GM21786 (cell line): Measurements from ENCODE around the gene BRD9.
"Not testable (repeated sequence)": the region's sequence is repeated elsewhere in the genome, so short reads cannot be mapped to it uniquely, and the experiment has no call there.

Experiments used
- ATAC-seq: cut with Tn5 transposase; IDR thresholded peaks from one replicate; pipeline ENCODE4 v1.9.1; 2021; ENCODE audit not compliant: unreplicated experiment

The BRD9 gene

DNA sequence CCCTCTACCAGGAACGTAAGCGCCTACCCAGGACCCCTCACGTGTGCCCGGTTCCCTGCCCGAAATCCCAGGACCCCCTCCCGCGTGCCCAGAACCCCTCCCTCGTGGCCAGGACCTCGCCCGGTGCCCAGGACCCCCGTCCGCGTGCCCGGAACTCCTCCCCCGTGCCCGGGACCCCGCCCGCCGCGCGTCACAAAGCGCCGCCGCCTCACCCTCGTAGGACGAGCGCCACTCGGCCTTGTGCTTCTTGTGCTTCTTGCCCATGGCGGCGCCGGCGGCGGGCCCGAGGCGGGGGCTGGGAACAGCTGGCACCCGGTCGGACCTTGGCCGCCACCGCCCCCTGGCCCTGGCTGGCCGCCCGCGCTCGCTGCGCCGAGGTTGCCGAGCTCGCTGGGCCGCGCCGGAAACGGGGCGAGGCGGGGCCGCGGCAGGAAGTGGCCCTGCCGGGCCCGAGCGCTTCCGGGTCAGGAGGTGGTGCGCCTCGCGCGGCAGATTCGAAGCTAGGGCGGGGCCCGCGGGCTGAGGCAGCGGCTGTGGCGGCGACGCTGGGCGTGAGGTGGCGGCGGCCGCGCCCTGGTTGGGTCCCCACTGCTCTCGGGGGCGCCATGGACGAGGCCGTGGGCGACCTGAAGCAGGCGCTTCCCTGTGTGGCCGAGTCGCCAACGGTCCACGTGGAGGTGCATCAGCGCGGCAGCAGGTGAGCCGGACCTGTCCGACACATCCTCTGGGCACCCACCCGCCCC is at the start of gene BRD9, which contains the start of gene TRIP13:
Gene BRD9 (minus strand): TSS at position 408 of the 743 bp plus-strand sequence. CDS start 144 bp downstream, at position 264.
Gene TRIP13 (plus strand): TSS at position 491 of the 743 bp plus-strand sequence. CDS start 115 bp downstream, at position 606.
- peak; percentile 97 for ATAC-seq

DNA sequence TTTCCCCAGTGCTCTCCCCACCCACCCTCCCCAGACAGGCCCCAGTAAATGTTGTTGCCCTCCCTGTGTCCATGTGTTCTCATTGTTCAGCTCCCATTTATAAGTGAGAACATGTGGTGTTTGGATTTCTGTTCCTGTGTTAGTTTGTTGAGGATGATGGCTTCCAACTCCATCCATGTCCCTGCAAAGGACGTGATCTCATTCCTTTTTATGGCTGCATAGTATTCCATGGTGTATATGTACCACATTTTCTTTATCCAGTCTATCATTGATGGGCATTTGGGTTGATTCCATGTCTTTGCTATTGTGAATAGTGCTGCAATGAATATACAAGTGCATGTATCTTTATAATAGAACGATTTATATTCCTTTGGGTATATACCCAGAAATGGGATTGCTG is 48.1 kb upstream of the BRD9 start:
- not testable (repeated sequence) for ATAC-seq

DNA sequence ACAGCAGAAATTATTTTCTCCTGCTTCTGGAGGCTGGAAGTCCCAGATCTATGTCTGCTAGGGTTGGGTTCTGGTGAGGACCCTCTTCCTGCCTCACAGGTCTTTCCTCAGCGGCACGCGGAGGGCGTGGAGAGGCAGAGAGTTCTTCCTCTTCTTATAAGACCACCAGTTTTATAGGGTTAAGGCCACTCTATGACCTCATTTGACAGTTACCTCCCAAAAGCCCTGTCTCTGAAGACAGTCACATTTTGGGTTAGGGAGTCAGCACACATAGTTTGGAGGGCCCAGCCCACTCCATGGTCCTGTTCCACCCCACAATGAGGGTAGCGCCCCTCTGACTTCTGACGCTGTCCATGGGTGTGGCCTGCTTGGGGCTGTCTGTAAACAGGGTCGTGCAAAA is 46.8 kb upstream of the BRD9 start:
- no peak for ATAC-seq

DNA sequence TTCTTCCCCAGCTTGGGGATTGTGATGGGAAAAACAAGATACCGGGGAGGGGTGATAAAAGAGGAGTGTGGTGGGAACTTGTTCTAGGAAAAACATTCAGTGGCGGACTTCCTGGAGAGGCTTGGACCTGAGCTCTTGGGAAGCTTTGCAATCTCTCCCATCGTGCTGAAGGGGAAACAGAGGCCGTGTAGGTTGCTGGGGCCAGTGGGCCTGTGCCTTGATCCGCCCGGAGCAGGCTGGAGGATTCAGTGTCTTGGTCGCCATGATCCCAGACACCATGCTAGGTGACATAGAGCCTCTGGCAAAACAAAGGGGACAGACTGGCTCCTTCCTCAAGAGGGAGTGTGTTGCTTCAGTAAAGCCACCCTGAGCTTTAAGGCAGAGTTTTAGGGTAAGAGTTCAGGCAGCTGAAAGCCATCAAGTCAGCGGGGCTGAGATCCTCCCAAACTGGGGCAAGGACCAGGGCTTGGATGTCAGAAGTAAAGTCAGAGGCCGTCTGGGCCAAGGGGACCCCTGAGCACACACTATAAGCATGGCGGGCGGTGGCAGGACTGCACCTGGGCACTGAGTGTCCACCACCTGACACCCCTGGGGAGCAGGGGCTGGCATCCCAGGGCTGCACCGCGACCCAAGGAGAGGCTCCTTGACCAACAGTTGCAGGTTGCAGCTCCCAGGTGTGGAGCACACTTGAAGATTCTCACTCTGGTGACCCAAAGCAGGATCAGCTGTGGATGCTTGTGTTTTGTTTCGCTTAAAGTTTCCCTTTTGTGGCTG is 44.7 kb upstream of the BRD9 start:
- no peak for ATAC-seq

DNA sequence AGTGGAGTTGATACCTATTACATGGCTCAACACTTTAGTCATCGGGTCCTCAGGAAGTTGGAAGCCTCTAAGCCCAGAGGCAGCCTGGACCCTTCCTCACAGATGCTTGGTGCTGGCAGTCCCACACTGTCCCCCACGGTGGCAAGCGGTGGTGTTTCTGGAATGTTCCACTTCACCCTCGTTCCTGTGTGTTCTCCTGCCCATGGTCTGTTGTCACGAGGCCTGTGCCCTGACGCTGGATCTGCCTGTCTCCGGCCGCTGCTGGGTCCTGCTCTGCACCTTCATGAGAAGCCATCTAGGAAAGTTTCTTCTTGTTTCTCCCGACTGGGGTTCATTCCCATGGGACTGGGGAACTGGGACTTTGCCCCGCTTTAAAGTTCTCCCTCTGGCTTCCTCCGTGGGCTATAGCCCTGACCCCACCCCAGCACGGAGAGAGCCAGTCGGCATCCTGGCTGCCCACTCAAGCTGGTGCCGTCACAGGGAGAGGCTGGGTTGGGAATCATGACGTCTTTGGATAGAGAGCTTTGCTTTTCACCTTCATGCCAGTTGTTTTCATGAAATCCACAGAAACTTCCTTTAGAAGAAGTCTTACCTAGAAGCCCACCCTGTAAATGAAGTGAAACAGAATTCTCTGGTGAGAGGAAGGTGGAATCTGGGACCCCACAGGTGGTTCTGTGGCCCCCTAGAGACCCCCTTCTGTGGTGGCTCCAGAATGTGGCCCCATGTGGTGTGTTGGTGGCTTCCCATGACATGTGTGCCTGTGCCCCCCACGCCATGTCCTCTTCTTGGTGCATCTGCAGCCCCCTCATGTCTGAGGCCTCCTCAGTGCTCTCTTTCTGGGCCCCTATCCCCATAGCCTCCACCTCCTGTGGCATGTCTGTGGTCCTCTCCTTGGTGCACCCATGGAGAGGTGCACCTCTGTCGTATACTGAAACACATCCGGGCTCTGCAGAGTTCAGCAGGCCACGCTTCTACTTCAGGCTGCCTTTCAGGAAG is 43.8 kb upstream of the BRD9 start:
- ATAC-seq, result no peak

DNA sequence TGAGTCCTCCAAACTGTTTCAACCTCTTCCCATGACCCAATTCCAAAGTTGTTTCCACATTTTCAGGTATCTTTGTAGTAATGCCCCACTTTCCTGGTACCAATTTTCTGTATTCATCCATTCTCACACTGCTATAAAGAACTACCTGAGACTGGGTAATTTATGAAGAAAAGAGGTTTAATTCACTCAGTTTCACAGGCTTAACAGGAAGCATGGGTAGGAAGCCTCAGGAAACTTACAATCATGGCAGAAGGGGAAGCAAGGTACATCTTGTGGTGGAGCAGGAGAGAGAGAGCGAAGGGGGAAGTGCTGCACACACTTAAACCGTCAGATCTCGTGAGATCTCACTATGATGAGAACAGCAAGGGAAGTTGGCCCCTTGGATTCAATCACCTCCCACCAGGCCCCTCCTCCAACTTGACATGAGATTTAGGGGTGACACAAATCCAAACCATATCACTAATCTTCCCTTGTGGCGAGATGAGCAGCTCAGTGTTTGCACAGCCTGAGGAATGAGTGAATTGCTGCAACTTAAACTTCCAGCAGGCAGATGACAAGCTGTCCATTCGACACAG is 43.0 kb upstream of the BRD9 start:
- no peak for ATAC-seq

DNA sequence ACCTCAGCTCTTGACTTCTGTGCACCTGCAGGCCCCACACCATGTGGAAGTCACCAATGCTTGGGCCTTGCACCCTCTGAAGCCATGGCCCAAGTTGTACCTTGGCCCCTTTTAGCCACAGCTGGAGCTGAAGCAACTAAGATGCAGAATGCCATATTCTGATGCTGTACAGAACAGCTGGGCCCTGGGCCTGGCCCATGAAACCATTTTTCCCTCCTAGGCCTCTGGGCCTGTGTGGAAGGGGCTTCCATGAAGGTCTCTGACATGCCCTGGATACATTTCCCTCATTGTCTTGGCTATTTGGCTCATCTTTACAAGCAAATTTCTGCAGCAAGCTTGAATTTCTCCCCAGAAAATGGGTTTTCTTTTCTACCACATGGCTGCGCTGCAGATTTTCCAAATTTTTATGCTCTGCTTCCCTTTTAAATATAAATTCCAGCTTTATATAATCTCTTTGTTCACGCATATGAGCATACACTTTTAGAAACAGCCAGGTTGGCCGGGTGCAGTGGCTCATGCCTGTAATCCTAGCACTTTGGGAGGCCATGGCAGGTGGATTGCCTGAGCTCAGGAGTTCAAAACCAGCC is 41.9 kb upstream of the BRD9 start:
- ATAC-seq, result not testable (repeated sequence)

DNA sequence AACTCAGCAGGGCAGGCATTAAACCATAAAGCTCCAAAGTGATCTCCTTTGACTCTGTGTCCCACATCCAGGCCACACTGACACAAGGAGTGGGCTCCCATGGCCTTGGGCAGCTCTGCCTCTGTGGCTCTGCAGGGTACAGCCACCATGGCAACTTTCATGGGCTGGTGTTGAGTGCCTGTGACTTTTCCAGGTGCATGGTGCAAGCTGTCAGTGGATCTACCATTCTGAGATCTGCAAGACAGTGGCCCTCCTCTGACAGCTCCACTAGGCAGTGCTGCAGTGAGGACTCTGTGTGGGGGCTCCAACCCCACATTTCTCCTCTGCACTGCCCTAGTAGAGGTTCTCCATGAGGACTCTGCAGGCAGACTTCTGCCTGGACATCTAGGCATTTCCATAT is 41.4 kb upstream of the BRD9 start:
- ATAC-seq, result not testable (repeated sequence)

DNA sequence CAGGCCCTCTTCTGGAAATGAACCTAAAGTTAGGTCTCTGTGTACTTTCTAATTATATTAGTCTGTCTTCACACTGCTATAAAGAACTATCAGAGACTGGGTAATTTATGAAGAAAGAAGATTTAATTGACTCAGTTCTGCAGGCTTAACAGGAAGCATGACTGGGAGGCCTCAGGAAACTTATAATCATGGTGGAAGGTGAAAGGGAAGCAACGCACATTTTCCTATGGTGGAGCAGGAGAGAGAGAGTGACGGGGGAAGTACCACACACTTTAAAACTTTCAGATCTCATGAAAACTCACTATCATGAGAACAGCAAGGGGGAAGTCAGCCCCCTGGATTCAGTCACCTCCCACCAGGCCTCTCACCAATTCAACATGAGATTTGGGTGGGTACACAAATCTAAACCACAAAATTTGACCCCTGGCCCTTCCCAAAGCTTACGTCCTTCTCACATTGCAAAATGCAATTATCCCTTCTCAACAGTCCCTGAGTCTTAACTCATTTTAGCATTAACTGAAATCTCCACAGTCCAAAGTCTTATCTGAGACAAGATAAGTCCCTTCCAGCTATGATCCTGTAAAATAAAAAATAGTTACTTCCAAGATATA is 40.8 kb upstream of the BRD9 start:
- no peak for ATAC-seq

DNA sequence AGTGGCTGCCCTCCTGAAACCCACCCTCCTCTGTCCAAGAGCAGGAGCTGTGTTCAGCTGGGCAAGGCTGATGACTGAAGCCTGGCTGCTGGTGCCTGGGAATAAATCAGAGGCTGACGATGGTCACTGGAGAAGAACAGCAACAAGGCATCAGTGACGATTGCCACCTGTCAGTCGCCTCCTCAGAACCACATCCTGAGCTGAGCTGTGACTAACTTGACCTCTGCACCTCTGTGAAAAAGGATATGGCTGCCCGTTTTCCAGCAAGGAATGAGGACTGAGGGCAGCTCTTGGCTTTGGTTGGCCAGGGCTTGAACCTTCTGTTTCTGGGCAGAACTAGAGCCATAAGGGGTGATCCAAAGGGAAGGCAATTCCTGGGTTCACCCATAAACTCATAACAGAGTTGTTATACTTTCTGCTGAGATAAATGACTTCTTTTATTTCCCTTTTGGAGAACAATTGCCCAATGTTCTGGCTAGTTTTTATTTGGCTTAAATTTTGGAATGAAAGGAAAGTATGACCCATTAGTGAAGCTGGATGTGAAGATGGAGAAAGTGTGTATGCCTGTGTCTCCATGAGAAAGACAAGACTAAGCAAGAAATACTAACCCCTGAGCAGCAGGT is 40.1 kb upstream of the BRD9 start:
- ATAC-seq, result no peak

DNA sequence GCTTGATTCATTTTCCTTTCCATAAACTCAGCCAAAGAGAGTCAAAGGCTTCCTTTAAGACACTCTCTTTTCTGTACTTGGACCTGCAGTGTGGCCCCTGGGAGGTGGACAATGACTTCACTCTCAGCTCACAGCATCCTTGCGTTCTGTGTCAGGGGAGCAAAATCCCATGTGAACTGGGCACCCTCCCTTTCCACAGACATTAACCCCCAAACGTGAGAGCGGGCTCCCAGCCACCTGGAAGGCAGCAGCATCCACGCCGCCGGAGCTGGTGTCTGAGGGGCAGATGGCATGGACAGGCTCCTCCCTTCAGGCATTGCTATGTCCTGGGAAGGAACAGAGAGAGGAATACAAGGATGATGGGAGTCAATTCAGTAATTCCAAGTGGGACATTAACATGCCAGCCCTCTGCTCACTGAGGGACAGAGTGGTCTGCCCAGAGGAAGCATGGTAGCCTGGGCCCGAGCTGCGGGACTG is 39.6 kb upstream of the BRD9 start:
- ATAC-seq, result no peak

DNA sequence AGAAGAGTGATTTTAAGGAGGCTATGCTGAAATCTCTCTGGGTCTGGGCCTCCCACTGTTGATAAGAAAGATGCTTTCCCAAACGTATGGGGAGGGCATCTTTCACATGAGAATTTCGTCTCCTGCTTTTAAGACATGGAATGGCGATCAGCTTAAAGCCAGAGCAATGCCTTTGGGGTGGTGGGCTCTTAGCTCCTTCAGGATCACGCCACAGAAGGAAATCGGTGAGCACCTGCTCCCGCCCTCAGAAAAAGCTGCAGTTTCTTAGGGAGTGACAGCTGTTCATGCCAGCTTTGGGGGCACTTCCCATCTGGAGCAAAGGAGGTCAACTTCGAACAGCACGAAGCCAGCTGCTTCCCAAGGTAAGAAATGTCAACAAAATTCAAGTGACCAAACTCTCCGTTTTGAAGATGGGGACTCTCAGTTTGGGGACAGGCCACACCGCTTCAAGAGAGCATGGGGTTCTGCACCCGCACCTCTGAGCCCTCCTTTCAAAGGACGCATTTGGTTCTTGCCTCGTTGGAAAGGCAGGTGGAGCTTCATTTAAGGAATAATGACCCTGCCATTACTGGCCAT is 39.1 kb upstream of the BRD9 start:
- no peak for ATAC-seq

DNA sequence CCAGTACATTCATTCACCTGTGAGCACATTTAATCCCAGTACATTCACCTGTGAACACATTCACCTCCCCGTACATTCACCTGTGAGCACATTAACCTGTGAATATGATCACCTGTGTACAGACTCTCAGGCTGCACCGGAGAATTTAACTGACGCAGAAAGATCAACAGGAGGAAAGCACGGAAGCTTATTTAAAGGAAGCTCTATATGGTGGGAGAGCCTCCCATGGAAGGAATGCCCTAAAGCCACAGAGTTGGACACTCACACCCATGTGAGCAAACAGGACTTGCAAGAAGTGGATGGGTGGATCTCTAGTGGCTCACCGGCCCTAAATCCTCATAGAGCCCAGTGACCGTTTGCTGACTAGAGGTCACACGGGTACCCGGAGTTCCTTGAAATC is 38.3 kb upstream of the BRD9 start:
- no peak for ATAC-seq

DNA sequence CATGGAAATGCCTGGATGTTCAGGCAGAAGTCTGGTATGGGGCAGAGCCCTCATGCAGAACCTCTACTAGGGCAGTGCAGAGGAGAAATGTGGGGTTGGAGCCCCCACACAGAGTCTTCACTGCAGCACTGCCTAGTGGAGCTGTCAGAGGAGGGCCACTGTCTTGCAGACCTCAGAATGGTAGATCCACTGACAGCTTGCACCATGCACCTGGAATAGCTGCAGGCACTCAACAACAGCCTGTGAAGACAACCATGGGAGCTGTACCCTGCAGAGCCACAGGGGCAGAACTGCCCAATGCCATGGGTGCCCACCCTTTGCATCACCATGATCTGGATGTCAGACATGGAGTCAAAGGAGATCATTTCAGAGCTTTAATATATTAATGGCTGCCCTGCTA is 37.0 kb upstream of the BRD9 start:
- ATAC-seq, result no peak

DNA sequence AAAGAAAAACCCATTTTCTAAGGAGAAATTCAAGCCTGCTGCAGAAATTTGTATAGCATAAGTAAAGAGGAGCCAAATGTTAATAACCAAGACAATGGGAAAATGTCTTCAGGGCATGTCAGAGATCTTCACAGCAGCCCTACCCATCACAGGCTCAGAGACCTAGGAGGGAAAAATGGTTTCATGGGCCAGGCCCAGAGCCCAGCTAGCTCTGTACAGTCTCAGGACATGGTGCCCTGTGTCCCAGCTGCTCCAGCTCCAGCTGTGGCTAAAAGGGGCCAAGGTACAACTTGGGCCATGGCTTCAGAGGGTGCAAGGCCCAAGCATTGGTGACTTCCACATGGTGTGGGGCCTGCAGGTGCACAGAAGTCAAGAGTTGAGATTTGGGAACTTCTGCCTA is 36.6 kb upstream of the BRD9 start:
- not testable (repeated sequence) for ATAC-seq

DNA sequence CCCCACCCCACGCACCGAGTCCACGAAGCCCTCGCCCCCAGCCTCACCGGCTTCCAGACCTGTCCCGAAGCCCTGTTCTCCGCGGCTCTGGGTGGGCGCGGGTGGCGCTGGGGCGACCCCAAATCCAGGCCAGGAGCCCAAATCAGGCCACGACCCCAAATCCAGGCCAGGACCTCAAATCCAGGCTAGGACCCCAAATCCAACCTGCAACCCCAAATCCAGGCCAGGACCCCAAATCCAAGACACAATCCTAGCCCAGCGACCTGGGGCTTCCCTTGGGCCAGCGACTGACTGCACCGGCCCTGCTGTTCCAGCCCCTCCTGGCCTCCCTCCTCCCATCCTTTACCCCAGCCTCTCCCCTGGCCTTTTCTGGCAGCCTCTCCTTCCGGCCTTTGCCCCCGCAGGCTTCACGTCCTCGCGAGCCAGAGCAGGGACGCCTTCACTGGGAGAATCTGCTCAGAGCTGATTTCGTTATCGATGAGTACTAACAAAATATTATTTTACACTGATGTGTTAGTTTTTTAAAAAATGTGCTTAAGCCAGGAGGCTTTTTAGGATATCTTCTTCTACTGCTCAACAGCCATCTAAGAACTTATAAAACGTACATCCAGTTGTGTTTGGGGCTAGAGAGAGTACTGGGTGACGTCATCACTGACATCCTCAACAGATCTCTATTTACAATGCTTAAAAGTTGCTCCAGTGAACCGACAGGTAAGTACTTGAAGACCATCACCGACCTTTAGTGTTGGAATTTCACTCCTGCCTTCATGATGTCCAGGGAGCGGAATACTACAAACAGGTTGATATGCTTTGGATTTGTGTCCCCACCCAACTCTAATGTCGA is 34.8 kb upstream of the BRD9 start:
- ATAC-seq, result no peak

DNA sequence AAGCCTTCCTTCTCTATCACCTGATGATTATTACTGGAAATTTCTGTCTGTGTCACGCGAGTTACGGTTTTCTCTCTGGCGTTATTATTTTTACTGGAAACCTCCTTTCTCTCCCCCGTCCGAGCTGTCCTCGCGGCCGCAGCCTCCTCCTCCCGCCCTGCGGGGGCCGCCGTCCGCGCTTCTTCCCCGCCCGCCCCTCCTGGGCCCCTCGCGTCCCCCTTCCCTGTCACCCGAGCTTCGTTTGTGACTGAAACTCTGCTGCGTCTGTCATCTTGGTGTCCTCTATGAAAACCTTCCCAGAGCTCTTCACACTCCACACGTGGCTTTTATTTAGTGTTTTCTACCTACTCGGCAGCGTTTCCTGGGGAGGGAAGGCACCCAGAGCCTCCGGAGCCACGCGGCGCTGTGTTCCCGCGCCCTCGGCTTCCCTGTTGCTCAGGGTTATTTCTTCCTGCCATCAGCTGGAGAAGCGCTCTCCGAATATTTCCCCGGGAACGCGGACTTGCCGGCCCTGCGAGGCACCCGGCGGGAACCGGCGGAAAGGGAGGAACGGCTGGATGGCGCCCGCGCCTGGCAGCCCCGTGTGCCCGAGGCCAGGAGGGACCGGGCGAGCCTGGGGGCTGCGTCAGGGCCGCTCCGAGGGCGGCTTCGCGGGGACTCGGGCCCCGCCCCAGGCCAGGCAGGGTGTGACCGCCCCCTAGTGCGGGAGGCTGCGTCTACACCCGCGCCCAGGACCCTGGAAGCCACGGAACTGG is 34.0 kb upstream of the BRD9 start:
- no peak for ATAC-seq
